Upper lobe of left lung (tissue), 4 donors: Measurements from ENCODE around the gene MAP6.

Source experiments
- POLR2A ChIP-seq, 4 donors: fragments of 450-650 bp; IDR thresholded peaks; one replicate each; pipeline ENCODE4 v1.5.1; 2016 to 2017; ENCODE audit warnings: antibody characterized with exemption in 4 of 4, mild to moderate bottlenecking in 2 of 4
- TF ChIP-seq, protein P1 (sequence below), 6 experiments: fragments of 450-650 bp in 4 of 6; fragments of 200-600 bp in 2 of 6; sonication (generic) in 2 of 6; IDR thresholded peaks; one replicate each; pipeline ENCODE4 v1.5.1; 2016 to 2019; ENCODE audit warnings: antibody characterized with exemption in 6 of 6

DNA sequence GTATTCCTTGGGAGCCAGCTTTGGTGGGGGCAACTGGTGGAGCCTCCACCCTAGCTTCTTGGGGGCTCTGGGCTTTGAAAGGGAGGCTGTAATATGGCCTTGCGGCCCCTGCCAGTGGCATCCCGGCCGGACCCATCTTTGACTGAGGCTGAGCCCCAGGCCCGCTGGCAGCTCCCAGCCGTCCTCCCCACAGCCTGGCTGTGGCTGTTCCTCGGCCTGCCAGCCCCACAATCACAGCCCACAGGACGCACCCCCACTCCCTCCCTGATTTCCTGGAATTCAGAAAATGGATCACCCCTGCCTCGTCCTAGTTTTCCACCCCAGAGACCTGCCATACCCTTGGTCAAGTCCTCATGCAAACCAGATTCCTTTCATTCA, 83.6 kb downstream of the MAP6 start:
- TF ChIP-seq POLR2A (IDR thresholded peaks at IDR 0.05) = no peak
- TF ChIP-seq, protein P1, sequence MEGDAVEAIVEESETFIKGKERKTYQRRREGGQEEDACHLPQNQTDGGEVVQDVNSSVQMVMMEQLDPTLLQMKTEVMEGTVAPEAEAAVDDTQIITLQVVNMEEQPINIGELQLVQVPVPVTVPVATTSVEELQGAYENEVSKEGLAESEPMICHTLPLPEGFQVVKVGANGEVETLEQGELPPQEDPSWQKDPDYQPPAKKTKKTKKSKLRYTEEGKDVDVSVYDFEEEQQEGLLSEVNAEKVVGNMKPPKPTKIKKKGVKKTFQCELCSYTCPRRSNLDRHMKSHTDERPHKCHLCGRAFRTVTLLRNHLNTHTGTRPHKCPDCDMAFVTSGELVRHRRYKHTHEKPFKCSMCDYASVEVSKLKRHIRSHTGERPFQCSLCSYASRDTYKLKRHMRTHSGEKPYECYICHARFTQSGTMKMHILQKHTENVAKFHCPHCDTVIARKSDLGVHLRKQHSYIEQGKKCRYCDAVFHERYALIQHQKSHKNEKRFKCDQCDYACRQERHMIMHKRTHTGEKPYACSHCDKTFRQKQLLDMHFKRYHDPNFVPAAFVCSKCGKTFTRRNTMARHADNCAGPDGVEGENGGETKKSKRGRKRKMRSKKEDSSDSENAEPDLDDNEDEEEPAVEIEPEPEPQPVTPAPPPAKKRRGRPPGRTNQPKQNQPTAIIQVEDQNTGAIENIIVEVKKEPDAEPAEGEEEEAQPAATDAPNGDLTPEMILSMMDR (IDR thresholded peaks at IDR 0.05) = no peak
